ENCODE measurements around the gene PRXL2B.

DNA sequence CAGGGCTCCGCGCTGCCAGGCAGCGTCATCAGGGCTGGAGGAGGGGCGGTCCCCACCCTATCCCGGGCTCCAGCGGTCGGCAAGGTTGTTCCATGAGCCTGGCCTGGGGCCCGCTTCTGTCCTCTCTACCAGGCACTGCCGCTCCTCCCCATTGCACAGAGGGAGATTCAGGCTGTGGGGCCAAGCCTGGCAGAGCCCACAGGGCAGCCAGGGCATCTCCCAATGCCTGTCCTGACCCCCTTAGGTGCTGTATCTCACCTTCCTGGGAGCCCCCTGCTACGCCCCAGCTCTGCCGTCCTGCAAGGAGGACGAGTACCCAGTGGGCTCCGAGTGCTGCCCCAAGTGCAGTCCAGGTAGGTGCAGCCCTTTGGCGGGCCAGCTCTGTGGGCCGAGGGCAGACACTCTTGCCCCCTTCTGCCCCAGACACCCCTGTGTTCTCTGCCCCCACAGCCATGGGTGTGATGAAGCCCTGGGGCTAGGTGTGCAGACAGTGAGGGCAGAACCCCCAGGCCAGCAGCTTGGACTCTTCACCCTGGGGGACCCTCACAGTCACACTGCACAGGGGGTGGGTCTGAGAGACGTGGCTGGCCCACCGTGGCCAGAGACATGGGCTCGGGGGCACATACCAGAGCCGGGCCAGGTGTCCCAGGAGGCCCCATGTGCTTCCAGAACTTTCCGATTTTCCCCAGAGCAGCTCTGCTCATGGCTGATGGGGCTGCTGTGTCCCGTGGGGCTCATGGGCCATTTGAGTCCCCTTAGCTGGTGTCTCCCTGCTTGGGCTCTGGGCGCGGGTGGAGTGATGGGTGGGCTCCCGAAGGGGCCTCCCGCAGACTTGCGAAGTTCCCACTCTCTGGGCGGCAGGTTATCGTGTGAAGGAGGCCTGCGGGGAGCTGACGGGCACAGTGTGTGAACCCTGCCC, 28.8 kb upstream of the PRXL2B start:
- TF ChIP-seq CTCF (IDR thresholded peaks at IDR 0.05) (no peak), EZH2phosphoT487 (IDR thresholded peaks at IDR 0.05) (no peak)

Measured in neural progenitor cell (in vitro differentiated cells).